ENCODE results near the gene CYP4B1.

Gene CYP4B1

DNA sequence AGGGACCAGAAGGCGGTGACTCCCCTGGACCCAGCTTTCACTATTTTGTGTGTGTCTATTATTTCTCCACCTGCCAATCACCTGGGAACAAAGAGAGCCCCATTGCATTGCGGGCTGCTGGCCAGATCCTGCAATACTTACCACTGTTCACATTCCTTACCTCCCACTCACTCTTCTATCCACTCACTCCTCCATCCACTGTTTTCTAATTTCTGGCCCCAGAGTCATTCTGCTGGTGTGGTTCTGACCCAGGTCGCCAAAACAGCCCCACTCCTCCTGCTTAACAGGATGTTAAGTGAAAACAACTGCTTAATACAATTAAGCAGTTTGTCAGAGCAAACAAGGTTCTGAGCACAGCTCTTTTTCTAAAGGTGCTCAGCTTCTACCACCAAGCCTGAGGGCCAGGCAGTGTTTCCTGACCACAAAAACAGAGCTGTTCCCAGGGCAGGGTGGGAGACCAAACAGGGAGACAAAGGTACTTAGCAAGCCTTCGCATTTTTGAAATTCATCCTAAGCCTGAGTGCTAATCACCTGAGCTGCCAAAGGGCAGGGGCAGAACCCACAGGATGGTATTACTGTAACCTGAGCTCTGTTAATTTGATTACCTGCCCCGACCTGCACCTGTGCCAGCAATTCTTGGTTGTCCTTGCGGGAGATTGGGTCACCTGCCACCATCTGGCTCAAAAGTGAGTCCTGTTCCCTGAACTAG, 41.4 kb upstream of the CYP4B1 start:
- CTCF ChIA-PET = interaction anchor here (1.3 kb wide), 1 partner anchor 11 kb away, joined by 3 read pairs; no protein-coding TSS in a partner anchor
- DNase-seq (ENCODE audit: extremely low spot score) = no peak
- TF ChIP-seq, protein P1, sequence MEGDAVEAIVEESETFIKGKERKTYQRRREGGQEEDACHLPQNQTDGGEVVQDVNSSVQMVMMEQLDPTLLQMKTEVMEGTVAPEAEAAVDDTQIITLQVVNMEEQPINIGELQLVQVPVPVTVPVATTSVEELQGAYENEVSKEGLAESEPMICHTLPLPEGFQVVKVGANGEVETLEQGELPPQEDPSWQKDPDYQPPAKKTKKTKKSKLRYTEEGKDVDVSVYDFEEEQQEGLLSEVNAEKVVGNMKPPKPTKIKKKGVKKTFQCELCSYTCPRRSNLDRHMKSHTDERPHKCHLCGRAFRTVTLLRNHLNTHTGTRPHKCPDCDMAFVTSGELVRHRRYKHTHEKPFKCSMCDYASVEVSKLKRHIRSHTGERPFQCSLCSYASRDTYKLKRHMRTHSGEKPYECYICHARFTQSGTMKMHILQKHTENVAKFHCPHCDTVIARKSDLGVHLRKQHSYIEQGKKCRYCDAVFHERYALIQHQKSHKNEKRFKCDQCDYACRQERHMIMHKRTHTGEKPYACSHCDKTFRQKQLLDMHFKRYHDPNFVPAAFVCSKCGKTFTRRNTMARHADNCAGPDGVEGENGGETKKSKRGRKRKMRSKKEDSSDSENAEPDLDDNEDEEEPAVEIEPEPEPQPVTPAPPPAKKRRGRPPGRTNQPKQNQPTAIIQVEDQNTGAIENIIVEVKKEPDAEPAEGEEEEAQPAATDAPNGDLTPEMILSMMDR (IDR thresholded peaks at IDR 0.05; ENCODE audit: control extremely low read depth, extremely low read depth, low read depth, missing control alignments) = no peak
- POLR2A ChIA-PET = no interaction called here

DNA sequence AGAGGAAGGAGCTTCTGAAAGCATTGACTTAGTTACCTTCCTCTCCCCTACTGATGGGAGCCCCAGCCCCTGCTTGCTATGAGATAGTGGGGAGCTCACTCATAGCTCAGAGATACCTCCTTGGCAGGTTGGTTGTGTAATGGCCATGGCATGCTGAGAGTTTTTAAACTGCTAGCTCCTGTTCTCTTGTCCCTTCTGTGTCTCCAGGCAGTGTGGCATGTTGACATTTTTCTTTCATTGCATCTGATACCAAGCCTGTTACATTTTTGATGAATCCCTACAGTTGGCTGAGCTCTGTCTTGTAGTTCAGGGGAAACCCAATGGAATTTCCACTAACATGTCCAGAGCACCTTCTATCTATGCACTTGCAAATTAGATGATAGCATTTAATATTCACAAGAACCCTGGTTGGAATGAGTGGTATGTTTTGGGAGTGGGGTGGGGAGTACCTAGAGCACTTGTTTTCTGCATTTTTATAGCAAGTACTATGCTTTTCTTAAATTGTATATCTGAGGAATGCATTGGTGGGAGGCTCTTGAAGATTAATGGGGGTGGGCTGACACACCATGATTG, 40.8 kb upstream of the CYP4B1 start:
- POLR2A ChIA-PET = no interaction called here
- TF ChIP-seq, protein P1 (IDR thresholded peaks at IDR 0.05; ENCODE audit: control extremely low read depth, extremely low read depth, low read depth, missing control alignments) = no peak
- no peak for DNase-seq (ENCODE audit: extremely low spot score)
- CTCF ChIA-PET = interaction anchor here (1.3 kb wide), 1 partner anchor 11 kb away, joined by 3 read pairs; no protein-coding TSS in a partner anchor

DNA sequence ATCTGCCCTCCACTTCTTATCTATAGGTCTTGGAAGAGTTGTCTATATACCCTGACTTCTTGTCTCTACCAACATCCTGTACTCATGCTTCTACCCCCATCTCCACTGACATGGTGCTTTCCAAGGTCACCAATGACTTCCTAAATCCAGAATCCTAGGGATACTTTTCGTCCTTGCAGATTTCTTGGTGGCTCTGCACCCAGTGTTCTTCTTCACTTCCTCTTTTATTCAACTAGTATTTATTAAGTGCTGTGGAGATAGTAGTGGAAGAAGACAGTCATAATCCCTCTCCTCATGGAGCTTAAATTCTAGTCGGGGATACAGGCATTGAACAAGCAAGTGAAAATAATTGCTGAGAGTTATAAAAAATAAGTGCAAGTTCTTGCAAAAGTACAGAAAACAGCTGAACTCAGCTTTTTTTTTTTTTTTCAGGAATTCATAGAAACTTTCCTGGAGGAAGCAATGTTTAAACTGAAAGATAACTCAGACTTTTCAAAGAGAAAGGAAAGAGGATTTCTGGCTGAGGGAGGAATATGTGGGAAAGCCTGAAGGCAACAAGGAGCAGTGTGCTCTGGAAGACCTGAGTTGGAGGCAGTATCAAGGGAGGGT, 38.2 kb upstream of the CYP4B1 start:
- POLR2A ChIA-PET = no interaction called here
- TF ChIP-seq, protein P1 (IDR thresholded peaks at IDR 0.05; ENCODE audit: control extremely low read depth, extremely low read depth, low read depth, missing control alignments) = no peak
- DNase-seq (ENCODE audit: extremely low spot score) = no peak
- CTCF ChIA-PET = interaction anchor here (0.9 to 1.6 kb wide), 2 partner anchors 9 to 15 kb away, joined by 3 to 5 read pairs; no protein-coding TSS in a partner anchor

DNA sequence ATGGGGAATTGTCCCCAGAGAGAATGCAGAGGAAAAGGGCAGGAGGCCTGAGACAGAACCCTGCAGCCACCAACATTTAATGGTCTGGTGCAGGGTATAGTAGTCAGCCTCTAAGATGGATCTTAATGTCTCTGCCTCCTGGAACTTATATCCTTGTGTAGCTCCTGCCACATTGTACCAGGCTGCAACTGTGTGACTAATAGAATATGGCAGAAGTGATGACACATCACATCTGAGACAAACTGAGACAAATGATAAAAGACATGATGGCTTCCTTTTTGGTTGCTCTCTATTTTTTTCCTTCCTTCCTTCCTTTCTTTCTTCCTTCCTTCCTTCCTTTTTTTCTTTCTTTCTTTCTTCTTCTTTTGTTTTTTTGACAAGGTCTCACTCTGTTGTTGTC, 37.1 kb upstream of the CYP4B1 start:
- DNase-seq (ENCODE audit: extremely low spot score) = no peak
- TF ChIP-seq, protein P1 (IDR thresholded peaks at IDR 0.05; ENCODE audit: control extremely low read depth, extremely low read depth, low read depth, missing control alignments) = no peak
- ChIA-PET CTCF (interaction anchor here (1.6 kb wide), 1 partner anchor 17 kb away, joined by 5 read pairs; no protein-coding TSS in a partner anchor), POLR2A (no interaction called here)

DNA sequence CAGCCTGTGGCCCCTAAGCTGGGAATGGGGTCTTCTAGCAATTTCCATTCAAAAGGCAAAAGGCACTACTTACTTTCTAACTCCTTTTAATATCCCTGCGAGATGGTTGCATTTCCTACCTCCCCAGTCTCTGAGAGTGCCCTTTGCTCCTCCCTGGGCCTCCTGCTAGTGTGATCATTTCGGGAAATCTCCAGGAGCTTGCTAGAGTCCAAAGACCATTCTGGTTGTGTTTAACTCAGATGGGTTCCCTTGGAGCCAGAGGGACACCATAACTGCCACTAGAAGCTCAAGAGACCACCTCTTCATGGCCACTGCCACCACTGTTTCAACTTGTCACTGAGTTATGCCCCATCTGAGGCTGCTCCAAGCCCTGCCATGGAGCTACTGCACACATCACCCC, 34.4 kb upstream of the CYP4B1 start:
- TF ChIP-seq, protein P1 (IDR thresholded peaks at IDR 0.05; ENCODE audit: control extremely low read depth, extremely low read depth, low read depth, missing control alignments) = no peak
- no peak for DNase-seq (ENCODE audit: extremely low spot score)
- ChIA-PET POLR2A (no interaction called here), CTCF (interaction anchor here (1.0 to 1.3 kb wide), 2 partner anchors 9 to 38 kb away, joined by 3 read pairs; no protein-coding TSS in a partner anchor)

DNA sequence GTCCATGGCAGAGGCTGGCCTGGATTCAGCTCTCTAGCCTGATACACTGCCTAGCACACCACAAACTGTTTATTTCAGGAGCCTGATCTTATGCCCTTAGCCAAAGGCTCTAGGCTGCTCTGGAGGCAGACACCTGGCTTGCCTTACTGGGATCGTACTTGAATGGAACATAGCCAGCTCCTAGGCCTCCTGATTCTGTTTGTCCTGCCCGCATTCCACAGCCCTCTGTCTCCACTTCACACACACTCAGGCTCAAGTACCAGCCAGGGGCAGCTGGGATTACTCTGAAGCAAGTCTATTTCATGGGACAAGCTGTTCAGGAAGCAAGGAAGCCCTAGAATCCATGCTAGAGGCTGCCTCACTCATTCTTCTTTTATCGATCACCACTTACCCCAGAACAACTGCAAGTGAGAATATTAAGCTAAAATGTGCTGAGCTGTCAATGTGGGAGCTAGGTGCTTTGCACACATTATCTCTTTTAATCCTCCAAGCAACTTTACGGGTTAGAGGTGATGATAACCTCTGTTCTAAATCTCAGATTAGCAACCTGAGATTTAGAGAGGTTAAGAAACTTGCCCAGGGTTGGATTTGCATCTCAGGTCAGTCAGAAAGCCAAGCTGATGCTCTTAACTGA, 31.1 kb upstream of the CYP4B1 start:
- TF ChIP-seq, protein P1 (IDR thresholded peaks at IDR 0.05; ENCODE audit: control extremely low read depth, extremely low read depth, low read depth, missing control alignments) = no peak
- ChIA-PET CTCF (interaction anchor here (1.4 kb wide), 1 partner anchor 9 kb away, joined by 3 read pairs; no protein-coding TSS in a partner anchor), POLR2A (no interaction called here)
- no peak for DNase-seq (ENCODE audit: extremely low spot score)
